PC-9 (cell line): ENCODE results near the gene ANKS1B.
"Not testable (repeated sequence)": the region's sequence is repeated elsewhere in the genome, so short reads cannot be mapped to it uniquely, and the experiment has no call there.

Experiments
- EZH2 ChIP-seq: fragments of 200-600 bp; sonication (generic); IDR thresholded peaks from 2 replicates; pipeline ENCODE4 v1.8.0; 2017; ENCODE audit warnings: antibody characterized with exemption, low read depth
- TF ChIP-seq, protein P1 (sequence below): fragments of 200-600 bp; sonication (generic); conservative IDR thresholded peaks from 2 replicates; pipeline ENCODE4 v1.6.1; 2017; ENCODE audit warnings: mixed run types, antibody characterized with exemption, mild to moderate bottlenecking, moderate library complexity

DNA sequence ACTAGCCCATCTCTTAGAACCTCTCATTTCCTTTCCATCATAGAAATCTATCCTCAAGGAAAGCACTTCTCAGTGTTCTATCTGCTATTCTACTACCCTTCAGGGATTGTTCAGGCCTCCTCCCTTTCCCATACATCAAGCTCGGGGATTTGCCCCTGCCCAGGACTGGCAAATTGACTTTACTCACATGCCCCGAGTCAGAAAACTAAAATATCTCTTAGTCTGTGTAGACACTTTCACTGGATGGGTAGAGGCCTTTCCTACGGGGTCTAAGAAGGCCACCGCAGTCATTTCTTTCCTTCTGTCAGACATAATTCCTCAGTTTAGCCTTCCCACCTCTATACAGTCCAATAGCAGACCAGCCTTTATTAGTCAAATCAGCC lies 264.7 kb downstream of the ANKS1B start:
- TF ChIP-seq EZH2, result not testable (repeated sequence)
- TF ChIP-seq, protein P1, sequence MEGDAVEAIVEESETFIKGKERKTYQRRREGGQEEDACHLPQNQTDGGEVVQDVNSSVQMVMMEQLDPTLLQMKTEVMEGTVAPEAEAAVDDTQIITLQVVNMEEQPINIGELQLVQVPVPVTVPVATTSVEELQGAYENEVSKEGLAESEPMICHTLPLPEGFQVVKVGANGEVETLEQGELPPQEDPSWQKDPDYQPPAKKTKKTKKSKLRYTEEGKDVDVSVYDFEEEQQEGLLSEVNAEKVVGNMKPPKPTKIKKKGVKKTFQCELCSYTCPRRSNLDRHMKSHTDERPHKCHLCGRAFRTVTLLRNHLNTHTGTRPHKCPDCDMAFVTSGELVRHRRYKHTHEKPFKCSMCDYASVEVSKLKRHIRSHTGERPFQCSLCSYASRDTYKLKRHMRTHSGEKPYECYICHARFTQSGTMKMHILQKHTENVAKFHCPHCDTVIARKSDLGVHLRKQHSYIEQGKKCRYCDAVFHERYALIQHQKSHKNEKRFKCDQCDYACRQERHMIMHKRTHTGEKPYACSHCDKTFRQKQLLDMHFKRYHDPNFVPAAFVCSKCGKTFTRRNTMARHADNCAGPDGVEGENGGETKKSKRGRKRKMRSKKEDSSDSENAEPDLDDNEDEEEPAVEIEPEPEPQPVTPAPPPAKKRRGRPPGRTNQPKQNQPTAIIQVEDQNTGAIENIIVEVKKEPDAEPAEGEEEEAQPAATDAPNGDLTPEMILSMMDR, result not testable (repeated sequence)
